HL-60 (cell line): ENCODE results near the gene CWC25.

Experiments used
- DNase-seq, 2 experiments: peaks; one replicate each; pipeline ENCODE4 v3.0.0-alpha.2; 2010 to 2020; ENCODE audit warnings: low read depth in 1 of 2, low spot score in 1 of 2
- H3K27ac ChIP-seq: fragments of 250-450 bp; sonication (Bioruptor Pico); replicated peaks from 2 replicates; pipeline ENCODE4 v1.5.1; 2020; ENCODE audit warnings: mild to moderate bottlenecking, moderate library complexity
- H3K27me3 ChIP-seq: fragments of 250-450 bp; sonication (Bioruptor Pico); 2 replicates; pipeline ENCODE4 v1.5.1; 2021; ENCODE audit warnings: mild to moderate bottlenecking, moderate library complexity; ENCODE audit not compliant: insufficient read depth, poor library complexity, severe bottlenecking
- H3K4me3 ChIP-seq: replicated peaks from 2 replicates; pipeline ENCODE4 v1.5.1; 2011; ENCODE audit warnings: mild to moderate bottlenecking, control low read depth, low read length; ENCODE audit not compliant: insufficient read depth
- CTCF ChIP-seq: IDR thresholded peaks from one replicate; pipeline ENCODE4 v1.5.1; 2011; ENCODE audit warnings: low read length, control low read depth, inconsistent platforms; ENCODE audit not compliant: insufficient read depth
- GABPA ChIP-seq: IDR thresholded peaks from 2 replicates; pipeline ENCODE4 v1.6.1; 2012; ENCODE audit warnings: low read depth
- POLR2AphosphoS5 ChIP-seq: IDR thresholded peaks from 2 replicates; pipeline ENCODE4 v1.6.1; 2012; ENCODE audit warnings: low read depth
- SPI1 ChIP-seq: IDR thresholded peaks from 2 replicates; pipeline ENCODE4 v1.6.1; 2012; ENCODE audit warnings: low read depth, mild to moderate bottlenecking, borderline replicate concordance
- TF ChIP-seq, protein P1 (sequence below): IDR thresholded peaks from 2 replicates; pipeline ENCODE4 v1.6.1; 2012; ENCODE audit warnings: low read depth; ENCODE audit not compliant: insufficient replicate concordance

CWC25 gene

DNA sequence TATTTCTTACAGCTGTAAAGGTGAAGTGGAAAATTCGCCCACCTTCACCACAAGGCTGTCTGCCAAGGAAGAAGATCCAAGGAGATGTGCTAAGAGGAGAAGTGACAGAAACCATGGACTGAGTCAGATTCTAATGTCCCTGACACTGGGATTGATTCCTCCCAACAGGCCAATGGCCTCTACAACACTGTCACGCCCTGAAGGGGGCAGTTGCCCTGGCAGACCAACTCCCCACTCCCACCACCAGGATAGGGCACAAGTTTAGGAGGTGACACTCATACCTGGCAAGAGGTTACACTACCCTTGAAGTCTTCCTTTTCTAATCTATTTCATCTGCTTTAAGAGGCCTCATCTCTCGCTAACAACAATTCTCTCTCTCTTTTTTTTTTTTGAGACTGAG is 41.9 kb downstream of the CWC25 start:
- Histone ChIP-seq H3K27me3 (no peaks in the 10 kb centered on the region), H3K27ac (no peak overlapping the region), H3K4me3 (no peak overlapping the region)
- TF ChIP-seq SPI1 (no peak), CTCF (no peak), POLR2AphosphoS5 (no peak), GABPA (no peak)
- TF ChIP-seq, protein P1, sequence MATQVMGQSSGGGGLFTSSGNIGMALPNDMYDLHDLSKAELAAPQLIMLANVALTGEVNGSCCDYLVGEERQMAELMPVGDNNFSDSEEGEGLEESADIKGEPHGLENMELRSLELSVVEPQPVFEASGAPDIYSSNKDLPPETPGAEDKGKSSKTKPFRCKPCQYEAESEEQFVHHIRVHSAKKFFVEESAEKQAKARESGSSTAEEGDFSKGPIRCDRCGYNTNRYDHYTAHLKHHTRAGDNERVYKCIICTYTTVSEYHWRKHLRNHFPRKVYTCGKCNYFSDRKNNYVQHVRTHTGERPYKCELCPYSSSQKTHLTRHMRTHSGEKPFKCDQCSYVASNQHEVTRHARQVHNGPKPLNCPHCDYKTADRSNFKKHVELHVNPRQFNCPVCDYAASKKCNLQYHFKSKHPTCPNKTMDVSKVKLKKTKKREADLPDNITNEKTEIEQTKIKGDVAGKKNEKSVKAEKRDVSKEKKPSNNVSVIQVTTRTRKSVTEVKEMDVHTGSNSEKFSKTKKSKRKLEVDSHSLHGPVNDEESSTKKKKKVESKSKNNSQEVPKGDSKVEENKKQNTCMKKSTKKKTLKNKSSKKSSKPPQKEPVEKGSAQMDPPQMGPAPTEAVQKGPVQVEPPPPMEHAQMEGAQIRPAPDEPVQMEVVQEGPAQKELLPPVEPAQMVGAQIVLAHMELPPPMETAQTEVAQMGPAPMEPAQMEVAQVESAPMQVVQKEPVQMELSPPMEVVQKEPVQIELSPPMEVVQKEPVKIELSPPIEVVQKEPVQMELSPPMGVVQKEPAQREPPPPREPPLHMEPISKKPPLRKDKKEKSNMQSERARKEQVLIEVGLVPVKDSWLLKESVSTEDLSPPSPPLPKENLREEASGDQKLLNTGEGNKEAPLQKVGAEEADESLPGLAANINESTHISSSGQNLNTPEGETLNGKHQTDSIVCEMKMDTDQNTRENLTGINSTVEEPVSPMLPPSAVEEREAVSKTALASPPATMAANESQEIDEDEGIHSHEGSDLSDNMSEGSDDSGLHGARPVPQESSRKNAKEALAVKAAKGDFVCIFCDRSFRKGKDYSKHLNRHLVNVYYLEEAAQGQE = no peak
- DNase-seq = no peak

GRCh38 chr17:38779965-38780752 is 45.0 kb downstream of the CWC25 start:
- H3K4me3 ChIP-seq = no peak overlapping the region
- no peaks in the 10 kb centered on the region for H3K27me3 ChIP-seq
- TF ChIP-seq, protein P1 = no peak
- TF ChIP-seq POLR2AphosphoS5 (no peak), CTCF (no peak), SPI1 (no peak), GABPA (no peak)
- H3K27ac ChIP-seq = no peak overlapping the region
- DNase-seq = no peak

GRCh38 chr17:38777641-38778250 is 47.4 kb downstream of the CWC25 start:
- TF ChIP-seq POLR2AphosphoS5 (no peak), GABPA (no peak), SPI1 (no peak; the same call in 1 of the 2 replicates), CTCF (no peak)
- TF ChIP-seq, protein P1 = no peak
- H3K27me3 ChIP-seq = no peaks in the 10 kb centered on the region
- no peak overlapping the region for H3K4me3 ChIP-seq
- no peak overlapping the region for H3K27ac ChIP-seq
- no peak for DNase-seq
